Measurements from ENCODE around the gene HIP1. TPM values are rescaled to one million over a fixed set of nuclear protein-coding genes. Genes with fewer than 3 reads are reported as not detected.
A peak's percentile ranks its signal among the peaks of the same experiment; 100 is the strongest.

Gene HIP1
- total RNA-seq, 2 donors from 2014 or later: 9.8 to 40.8 TPM

DNA sequence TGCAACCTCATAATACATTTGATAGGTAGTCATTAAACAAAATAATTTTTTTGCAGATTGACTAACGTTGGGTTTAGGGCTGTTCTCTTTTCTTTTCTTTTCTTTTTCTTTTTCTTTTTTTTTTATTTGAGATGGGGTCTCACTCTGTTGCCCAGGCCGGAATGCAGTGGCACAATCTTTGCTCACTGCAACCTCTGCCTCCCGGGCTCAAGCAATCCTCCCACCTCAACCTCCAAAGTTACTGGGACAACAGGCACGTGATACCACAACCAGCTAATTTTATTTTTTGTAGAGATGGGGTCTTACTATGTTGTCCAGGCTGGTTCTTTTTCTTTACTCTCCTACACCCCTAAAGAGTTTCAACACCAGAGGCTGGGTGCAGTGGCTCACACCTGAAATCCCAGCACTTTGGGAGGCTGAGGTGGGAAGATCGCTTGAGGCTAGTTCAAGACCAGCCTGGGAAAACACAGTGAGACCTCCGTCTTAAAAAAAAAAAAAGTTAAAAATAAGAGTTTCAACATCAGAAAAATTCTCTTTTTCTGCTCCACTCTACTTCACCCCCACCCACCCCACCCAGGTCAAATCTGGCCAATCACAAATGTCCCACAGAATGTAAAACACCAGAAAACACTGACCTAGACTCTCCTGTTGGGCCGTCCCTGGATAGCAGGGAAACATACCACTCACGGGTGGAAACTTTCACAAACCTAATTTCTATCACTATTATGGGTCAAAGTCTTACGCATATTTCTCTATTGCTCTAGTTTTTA, 3.0 kb downstream of the HIP1 start:
- no peaks in the 10 kb centered on the region for H3K36me3 ChIP-seq

DNA sequence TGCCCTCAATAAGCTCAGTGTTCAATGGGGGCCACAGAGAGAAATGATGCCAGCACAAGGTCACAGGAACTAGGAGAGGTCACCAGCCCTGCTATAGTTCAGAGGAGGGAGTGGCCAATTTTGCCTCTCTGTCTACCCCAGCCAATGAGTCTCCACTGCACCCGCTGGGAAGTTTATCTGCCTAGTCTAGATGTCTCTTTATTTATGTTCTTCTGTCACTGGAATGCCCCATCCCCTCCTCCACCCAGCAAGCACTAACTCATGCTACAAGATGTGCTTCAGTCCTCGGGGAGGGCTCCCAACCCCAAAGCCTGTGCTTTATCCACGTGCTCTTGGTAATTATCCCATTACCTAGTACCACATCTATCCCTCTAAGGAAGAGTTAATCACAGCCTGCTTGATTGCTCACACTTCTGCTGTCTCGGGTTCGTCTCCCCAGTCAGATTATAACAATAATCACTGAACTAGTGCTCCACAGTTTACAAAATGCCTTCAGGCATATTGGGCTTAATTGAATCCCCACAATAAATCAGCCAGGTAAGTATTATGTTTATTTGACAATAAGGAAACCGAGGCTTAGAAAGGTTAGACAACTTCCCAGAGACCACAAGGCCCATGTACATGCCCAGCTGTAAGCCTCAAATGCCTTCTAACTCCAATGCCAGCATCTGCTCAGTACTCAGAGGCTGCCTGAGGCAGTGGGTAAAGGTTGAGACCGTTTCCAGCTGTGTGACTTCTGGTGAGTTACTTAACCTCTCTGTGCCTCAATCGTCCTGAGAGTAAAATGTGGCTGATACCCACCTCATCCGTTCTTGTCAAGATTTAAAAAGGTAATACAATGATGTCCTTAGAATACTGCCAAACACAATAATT, 3.9 kb downstream of the HIP1 start:
- 76% methylated on average over 9 of the region's 9 CpGs for whole genome bisulfite sequencing
- no peak for DNase-seq (ENCODE audit: low spot score)
- no peak overlapping the region for H3K27ac ChIP-seq

More for the DNA sequence above, 3.0 kb downstream of the HIP1 start:
- H3K4me1 ChIP-seq (replicated peaks): no peaks in the 10 kb centered on the region
- 93% methylated on average over 9 of the region's 9 CpGs for WGBS
- TF ChIP-seq POLR2A (IDR thresholded peaks at IDR 0.05) (no peak), POLR2AphosphoS5 (IDR thresholded peaks at IDR 0.05) (no peak), CTCF (IDR thresholded peaks at IDR 0.05) (no peak)
- no peak overlapping the region for H3K4me3 ChIP-seq
- DNase-seq (ENCODE audit: low spot score): no peak
- intact Hi-C loops (cut with DNase I): no loop called here
- no peaks in the 10 kb centered on the region for H3K9me3 ChIP-seq
- no peak overlapping the region for H3K27ac ChIP-seq
- H3K27me3 ChIP-seq (replicated peaks; ENCODE audit: insufficient read depth): no peaks in the 10 kb centered on the region

DNA sequence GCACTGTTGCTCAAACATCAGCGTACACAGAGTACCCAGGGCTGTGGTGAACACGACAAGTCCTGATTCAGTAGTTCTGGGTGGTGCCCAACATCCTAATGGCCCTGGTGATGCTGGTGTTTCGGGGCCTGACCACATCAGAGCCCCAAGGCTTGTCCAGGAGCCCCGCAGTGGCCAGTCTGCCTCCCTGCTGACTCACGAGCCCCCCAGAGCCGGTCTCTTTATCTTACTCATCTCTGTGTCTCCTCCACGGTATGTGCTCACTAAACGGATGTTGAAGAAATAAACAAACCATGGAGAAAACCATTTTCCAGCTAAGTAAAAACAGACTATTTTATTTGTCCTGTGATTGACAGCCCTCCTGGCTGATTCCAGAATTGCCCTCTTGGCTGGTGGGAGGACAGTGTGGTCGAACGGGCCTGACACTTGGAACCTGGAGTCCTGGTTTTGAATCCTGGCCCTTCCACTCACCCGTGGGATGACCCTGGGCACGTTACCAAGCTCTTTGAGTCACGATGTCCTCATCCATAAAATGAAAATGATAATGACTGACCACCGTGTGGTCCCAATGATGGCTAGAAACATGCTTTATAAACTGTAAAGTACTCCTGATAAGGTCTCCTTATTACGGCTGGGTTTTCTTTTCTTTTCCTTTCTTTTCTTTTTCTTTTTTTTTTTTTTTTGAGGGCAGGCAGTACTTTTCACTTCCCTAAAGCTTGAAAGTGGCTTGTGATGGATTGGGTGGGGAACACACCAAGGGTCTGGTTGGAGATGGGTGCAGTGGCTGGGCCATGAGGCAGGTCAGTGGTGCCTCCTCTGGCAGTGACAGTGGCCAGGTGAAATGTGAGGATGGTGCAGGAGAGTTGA, 5.7 kb downstream of the HIP1 start:
- intact Hi-C loops (cut with DNase I): no loop called here
- no peak overlapping the region for H3K4me3 ChIP-seq

More for the DNA sequence above, 3.9 kb downstream of the HIP1 start:
- TF ChIP-seq CTCF (IDR thresholded peaks at IDR 0.05) (no peak), POLR2AphosphoS5 (IDR thresholded peaks at IDR 0.05) (peak; percentile 10)
- intact Hi-C loops (cut with DNase I): no loop called here
- H3K9me3 ChIP-seq: no peaks in the 10 kb centered on the region
- no peak overlapping the region for H3K4me3 ChIP-seq
- H3K36me3 ChIP-seq: no peaks in the 10 kb centered on the region
- no peaks in the 10 kb centered on the region for H3K27me3 ChIP-seq (replicated peaks; ENCODE audit: insufficient read depth)
- H3K4me1 ChIP-seq (replicated peaks): no peaks in the 10 kb centered on the region

DNA sequence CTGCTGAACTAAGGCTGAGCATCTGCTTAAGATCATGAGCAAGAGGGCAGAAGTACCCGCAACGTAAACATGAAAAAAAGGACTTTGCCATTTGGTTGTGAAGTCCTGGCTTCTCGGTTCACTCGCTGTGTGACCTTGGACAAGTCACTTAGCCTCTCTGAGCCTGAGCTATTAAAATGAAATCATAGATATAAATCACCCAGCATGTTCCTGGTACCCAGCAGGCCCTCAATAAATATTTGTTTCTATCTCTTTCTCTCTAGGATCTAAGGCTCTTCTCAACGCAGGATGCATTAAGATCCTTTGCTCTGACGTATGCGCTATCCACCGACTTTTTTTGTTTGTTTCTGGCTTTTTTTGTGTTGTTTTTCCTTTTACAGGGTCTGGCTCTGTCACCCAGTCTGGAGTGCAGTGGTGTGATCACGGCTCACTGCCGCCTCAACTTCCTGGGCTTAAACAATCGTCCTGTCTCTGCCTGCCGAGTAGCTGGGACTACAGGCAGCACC, 6.7 kb downstream of the HIP1 start:
- Histone ChIP-seq H3K27me3 (replicated peaks; ENCODE audit: insufficient read depth) (no peaks in the 10 kb centered on the region), H3K9me3 (no peaks in the 10 kb centered on the region), H3K4me3 (no peak overlapping the region), H3K27ac (peak overlapping the region; percentile 27 to 47), H3K4me1 (replicated peaks) (peaks cover 4% of the 10 kb centered on the region), H3K36me3 (no peaks in the 10 kb centered on the region)
- WGBS: 82% methylated on average over 12 of the region's 12 CpGs
- TF ChIP-seq POLR2AphosphoS5 (IDR thresholded peaks at IDR 0.05) (no peak), CTCF (IDR thresholded peaks at IDR 0.05) (no peak), POLR2A (IDR thresholded peaks at IDR 0.05) (no peak)
- DNase-seq (ENCODE audit: low spot score): no peak
- intact Hi-C loops (cut with DNase I): no loop called here

More for the DNA sequence above, 5.7 kb downstream of the HIP1 start:
- Histone ChIP-seq H3K4me1 (replicated peaks) (peaks cover 4% of the 10 kb centered on the region), H3K36me3 (no peaks in the 10 kb centered on the region), H3K27ac (peak overlapping the region; percentile 27 to 47), H3K27me3 (replicated peaks; ENCODE audit: insufficient read depth) (no peaks in the 10 kb centered on the region), H3K9me3 (no peaks in the 10 kb centered on the region)
- DNase-seq (ENCODE audit: low spot score): no peak
- WGBS: 45% methylated on average over 15 of the region's 15 CpGs
- TF ChIP-seq POLR2A (IDR thresholded peaks at IDR 0.05) (no peak), CTCF (IDR thresholded peaks at IDR 0.05) (no peak), POLR2AphosphoS5 (IDR thresholded peaks at IDR 0.05) (no peak)

All from prostate gland (tissue), 2 donors.